ENCODE results near the gene DOCK8.

The DOCK8 gene

DNA sequence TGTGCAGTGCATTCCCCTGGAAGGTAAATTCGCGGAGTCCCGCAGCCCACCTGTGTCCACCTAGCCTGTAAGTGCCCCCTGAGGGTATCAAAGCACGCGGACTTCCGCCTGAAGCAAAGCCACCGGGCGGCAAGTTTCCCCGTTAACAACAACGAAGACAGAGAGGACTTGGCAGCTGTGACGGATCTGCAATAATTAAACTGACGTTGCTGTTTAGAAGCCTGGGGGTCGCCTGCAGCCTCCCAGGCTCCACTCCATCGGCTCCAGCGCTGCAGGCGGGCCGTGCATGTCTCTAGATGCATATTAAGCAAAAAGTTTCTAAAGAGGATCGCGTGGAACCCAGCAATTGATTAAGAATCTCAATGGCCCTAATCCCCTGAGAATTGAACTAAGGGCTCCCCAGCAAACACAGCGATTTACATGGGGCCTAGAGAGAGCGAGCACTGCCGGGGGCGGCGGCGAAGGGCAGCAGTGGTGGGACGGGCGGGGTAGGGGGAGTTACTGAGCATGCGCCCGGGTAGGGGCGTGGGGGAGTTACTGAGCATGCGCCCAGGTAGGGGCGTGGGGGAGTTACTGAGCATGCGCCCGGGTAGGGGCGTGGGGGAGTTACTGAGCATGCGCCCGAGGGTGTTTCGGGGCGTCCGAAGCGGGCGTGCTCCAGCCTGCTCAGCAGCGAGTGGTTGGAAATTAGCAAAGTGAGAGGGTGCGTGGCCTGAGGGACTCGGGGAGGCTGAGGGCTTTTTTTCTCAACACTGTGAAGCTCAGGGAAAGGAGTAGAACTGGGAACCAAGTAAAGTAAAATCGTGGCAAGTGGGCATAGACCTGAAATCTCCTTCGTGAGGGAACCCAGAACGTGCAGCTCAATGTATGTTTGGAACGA, 255.2 kb downstream of the DOCK8 start:
- H3K4me3 ChIP-seq (ENCODE audit: low read length), result peak overlapping the region; percentile 70
- peak; percentile 74 for DNase-seq (ENCODE audit: low read depth, low spot score)

DNA sequence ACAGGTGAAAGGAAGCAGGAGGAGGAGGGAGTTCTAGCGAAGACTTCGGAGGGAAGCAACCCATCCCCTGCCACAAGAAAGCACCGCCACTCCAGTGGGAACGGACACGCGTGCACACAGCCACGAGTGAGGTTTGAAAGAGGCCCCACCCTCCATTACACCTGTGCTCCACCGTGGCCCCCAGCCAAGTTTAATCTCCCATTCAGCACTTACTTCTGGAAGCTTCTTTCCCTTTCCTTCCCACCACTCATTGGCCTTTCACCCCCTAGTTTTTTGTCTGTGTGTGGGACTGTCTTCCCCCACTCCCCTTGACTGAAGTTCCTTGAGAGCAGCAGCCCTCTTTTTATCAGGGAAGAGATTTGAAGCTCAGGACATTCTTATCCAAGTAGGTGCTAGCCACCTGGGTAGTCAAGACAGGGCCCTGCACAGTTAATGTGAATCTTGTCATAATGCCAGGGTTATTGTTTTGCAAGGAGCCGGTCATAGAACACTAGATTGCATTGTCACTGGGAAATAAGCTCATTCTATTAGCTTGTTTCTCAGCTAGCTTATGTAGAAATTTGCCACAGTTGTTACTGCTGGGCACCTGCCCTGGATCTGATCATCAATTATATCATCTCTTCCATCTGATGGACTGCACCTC, 256.0 kb downstream of the DOCK8 start:
- DNase-seq (ENCODE audit: low read depth, low spot score), result no peak
- H3K4me3 ChIP-seq (ENCODE audit: low read length), result peak overlapping the region; percentile 70

DNA sequence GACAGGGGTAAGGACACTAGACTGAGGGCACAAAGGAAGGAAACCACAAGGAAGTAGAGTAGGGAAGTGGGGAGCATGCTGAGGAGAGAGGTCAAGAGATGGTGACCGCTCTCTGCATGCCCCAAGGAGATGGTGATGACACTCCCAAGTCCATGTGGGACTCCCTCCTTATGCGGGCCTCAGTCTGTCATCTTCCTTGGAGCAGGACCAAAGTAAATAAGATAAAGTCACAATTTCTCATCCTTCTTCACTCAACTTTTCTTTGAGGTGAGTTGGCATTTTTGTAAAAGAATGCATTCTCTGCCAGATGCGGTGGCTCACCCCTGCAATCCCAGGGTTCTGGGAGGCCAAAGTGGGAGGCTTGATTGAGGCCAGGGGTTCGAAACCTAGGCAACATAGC, 256.7 kb downstream of the DOCK8 start:
- H3K4me3 ChIP-seq (ENCODE audit: low read length), result no peak overlapping the region
- no peak for DNase-seq (ENCODE audit: low read depth, low spot score)

DNA sequence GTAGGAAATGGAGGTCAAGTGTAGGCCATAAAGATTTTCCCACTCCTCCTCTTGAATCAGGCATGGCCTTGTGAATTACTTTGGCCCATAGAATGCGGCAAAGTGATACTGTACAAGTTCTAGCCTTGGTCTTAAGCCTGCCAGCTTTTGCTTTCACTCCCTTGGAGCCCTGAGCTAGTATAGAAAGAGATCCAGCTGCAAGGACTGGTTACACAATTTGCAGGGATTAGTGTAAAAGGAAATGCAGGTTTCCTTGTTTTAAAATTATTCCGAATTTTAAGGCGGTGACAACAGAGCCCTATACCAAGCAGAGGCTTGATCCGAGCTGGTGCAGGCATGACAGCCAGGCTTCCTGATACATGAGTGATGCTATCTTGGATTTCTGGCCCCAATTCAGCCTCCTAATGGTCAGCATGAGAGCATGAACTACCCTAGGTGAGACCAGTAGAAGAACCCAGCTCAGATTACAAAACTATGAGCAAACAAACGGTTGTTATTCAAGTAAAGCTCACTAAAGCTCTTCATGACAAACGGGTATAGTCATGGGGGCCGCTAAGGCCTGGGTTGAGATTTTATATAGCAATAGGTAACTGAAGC, 257.9 kb downstream of the DOCK8 start:
- no peak overlapping the region for H3K4me3 ChIP-seq (ENCODE audit: low read length)
- DNase-seq (ENCODE audit: low read depth, low spot score), result no peak

GRCh38 chr9:477193-477592, 262.5 kb downstream of the DOCK8 start:
- H3K4me3 ChIP-seq (ENCODE audit: low read length), result no peak overlapping the region
- no peak for DNase-seq (ENCODE audit: low read depth, low spot score)

DNA sequence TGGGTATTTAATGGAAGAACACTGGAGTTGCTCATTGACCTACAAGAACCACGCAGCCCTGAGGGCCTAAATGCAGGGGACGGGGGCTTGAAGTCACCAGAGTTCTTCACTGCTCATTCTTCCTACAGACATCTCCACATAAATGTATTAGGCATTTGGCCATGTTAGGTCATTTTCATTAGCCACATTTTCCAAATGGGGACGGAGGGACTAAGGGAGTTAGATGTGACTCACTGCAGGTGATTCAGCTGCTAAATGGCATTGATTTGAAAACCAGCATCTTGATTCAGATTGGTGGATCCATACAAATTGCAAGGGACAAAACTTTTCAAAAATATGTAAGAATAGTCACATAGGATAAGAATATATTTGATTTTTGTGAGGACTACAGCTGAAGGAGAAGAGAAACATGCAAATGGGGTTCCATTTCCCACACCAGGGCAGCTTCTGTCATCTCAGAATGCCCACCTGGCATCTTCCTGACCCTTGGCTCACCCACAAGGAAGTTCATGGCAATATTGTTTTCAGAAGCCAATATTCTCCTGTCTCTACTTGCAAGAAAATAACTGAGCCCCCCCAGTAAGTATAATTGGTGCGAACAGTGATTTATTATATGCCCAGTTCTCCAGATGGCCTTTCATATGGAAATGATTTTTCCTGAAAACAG, 264.8 kb downstream of the DOCK8 start:
- H3K4me3 ChIP-seq (ENCODE audit: low read length), result no peak overlapping the region
- no peak for DNase-seq (ENCODE audit: low read depth, low spot score)

GRCh38 chr9:479971-480350, 265.3 kb downstream of the DOCK8 start:
- no peak for DNase-seq (ENCODE audit: low read depth, low spot score)
- no peak overlapping the region for H3K4me3 ChIP-seq (ENCODE audit: low read length)

GRCh38 chr9:482739-483138, 268.1 kb downstream of the DOCK8 start:
- H3K4me3 ChIP-seq (ENCODE audit: low read length), result no peak overlapping the region
- DNase-seq (ENCODE audit: low read depth, low spot score), result no peak

GRCh38 chr9:486156-486555, 271.5 kb downstream of the DOCK8 start:
- no peak overlapping the region for H3K4me3 ChIP-seq (ENCODE audit: low read length)
- DNase-seq (ENCODE audit: low read depth, low spot score), result no peak

DNA sequence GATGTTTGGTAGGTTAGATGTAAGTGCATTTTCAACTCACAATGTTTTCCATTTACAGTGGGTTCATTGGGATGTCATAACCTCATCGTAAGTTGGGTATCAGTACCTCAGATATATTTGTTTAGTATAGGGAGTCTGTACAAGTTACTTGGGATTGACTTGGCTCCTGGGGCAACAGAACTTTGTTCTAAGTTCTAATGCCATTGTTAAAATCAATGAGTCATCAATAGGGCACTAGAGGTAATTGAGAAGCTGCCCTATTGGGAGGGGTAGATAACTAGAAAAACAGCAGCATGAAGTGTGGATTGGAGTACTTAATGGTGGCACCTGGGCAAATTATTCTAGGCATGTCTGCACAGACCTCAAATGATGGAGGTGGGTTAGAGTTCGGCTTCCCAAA, 272.8 kb downstream of the DOCK8 start:
- no peak for DNase-seq (ENCODE audit: low read depth, low spot score)

DNA sequence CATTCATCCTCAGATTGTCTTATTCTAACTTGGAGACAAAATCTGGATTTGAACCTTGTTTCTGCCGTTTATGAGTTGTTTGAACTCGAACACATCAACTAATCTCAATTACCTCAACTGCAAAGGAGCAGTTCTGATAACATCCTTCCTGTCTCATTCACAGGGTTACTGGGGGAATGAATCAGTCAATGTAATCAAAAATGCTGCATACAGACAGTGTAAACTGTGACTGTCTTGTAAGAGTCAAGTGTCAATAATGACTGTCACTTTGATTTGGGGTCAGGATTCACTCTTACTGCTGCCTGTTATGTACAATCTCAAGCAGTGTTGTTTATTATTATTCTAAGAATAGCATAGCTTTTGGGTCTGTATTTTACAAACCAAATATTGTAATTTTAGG, 273.8 kb downstream of the DOCK8 start:
- H3K4me3 ChIP-seq (ENCODE audit: low read length), result no peak overlapping the region
- DNase-seq (ENCODE audit: low read depth, low spot score), result no peak

More for the DNA sequence above, 272.8 kb downstream of the DOCK8 start:
- H3K4me3 ChIP-seq (ENCODE audit: low read length), result no peak overlapping the region

- H3K4me3 ChIP-seq (ENCODE audit: low read length), result no peak overlapping the region
- DNase-seq (ENCODE audit: low read depth, low spot score), result no peak
Observed at GRCh38 chr9:489198-490197, 274.8 kb downstream of the DOCK8 start.

- DNase-seq (ENCODE audit: low read depth, low spot score), result no peak
- H3K4me3 ChIP-seq (ENCODE audit: low read length), result no peak overlapping the region
Observed at GRCh38 chr9:494764-495163, 280.1 kb downstream of the DOCK8 start.

GRCh38 chr9:495739-496138, 281.1 kb downstream of the DOCK8 start:
- DNase-seq (ENCODE audit: low read depth, low spot score), result no peak
- no peak overlapping the region for H3K4me3 ChIP-seq (ENCODE audit: low read length)

DNA sequence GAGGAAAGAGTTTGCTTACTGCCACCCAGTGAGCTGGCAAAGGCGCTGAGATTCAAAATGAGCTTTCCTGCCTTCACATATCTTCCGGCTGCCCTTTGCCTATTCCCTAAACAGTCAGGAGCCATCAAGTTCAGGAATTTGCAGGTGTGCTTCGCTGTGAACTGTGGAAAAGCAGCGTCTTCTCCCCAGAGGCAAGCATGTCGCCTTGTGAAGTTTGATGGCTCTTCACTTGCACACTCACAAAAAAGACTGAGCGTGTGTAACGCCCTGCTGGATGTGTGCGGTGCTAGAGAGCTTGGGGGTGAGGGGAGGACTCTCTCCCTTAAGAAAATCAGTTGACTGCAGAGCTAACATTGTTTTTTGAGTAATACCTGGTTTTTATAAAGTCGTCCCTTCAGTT, 288.7 kb downstream of the DOCK8 start:
- H3K4me3 ChIP-seq (ENCODE audit: low read length), result no peak overlapping the region
- no peak for DNase-seq (ENCODE audit: low read depth, low spot score)

DNA sequence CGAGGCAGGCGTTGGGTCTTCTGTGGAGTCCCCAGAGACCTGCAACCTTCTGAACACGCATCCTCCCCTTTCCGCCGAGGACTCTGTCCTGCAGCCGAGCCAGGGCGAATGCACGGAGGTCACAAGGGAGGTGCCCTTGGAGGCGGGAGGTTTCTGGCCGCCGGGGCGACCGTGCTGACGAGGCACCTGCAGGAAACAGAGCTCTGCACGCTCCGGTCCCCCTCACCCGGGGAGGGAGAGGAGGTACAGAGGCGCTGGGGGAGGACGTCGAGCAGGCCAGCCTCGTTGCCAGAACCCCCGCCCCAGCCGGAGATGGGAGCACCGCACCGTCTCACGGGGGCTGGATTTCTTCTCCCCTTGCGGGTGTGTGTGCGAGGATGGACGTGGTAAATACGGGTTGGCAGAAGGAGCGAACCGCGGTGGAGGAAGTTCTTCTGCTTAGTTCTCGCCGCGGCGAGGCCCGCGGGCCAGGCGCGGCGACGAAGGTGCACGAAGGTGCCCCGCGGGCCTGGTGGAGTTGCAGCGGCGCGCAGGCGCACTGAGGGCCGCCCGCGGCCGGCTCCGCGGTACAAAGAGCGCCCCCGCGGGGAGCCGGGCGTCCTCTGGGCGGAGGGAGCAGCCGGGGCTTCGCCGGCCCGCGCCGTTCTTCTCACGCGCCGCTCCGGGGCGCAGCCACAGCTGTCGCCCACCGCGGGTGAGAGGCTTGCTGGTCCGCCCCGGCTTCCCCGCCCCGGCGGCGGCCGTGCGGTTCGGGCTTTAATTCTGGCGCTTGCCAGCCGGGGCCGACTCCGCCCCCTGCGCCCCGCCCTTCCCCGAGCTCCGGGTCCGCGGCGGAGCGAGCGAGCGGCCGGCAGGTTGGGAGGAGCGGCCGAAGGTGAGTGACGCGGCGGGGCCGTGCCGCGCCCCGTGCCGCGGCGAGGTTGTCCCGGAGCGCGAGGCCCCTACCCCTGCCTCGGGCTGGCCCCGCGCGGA, 289.5 kb downstream of the DOCK8 start, which contains the start of gene KANK1:
Gene KANK1 (plus strand): TSS at position 815 of the 972 bp plus-strand sequence.
- peak within 1 kb of the TSS; percentile 43 for H3K4me3 ChIP-seq (ENCODE audit: low read length)
- peak; percentile 52 for DNase-seq (ENCODE audit: low read depth, low spot score)

- no peak for DNase-seq (ENCODE audit: low read depth, low spot score)
- no peak overlapping the region for H3K4me3 ChIP-seq (ENCODE audit: low read length)
Observed at GRCh38 chr9:504921-505740, 290.5 kb downstream of the DOCK8 start.
